Natural killer cell (primary cell): ENCODE data around the gene SCYGR1. TPM values are rescaled to one million over a fixed set of nuclear protein-coding genes. Genes with fewer than 3 reads are reported as not detected.

Experiments
- ATAC-seq, 3 donors: fragments of 150-1000 bp in 2 of 3; fragments of 200-7000 bp in 1 of 3; cut with Tn5 transposase; 1 replicate in 1 of 3; 2 replicates in 2 of 3; pipeline ENCODE4 v1.10.0; 2021; ENCODE audit warnings: mild to moderate bottlenecking in 2 of 3, moderate library complexity in 2 of 3
- DNase-seq, 2 donors: peaks; one replicate each; pipeline versions ENCODE4 v3.0.0 to v3.0.0-alpha.2; 2013 to 2021; ENCODE audit warnings: mixed read lengths in 1 of 2
- H3K27ac ChIP-seq: one replicate; pipeline ENCODE4 v1.5.1; 2013; ENCODE audit warnings: mild to moderate bottlenecking, low read length
- H3K27me3 ChIP-seq: one replicate; pipeline ENCODE4 v1.6.1; 2013; ENCODE audit warnings: low read length; ENCODE audit not compliant: control insufficient read depth, insufficient read depth
- H3K36me3 ChIP-seq: one replicate; pipeline ENCODE4 v1.6.1; 2013; ENCODE audit warnings: low read length; ENCODE audit not compliant: control insufficient read depth, insufficient read depth
- H3K4me1 ChIP-seq: one replicate; pipeline ENCODE4 v1.6.1; 2013; ENCODE audit warnings: low read length; ENCODE audit not compliant: control insufficient read depth, insufficient read depth
- H3K4me3 ChIP-seq: one replicate; pipeline ENCODE4 v1.5.1; 2013; ENCODE audit warnings: low read length
- H3K9me3 ChIP-seq: one replicate; pipeline ENCODE4 v1.6.1; 2013; ENCODE audit warnings: low read length; ENCODE audit not compliant: control insufficient read depth, insufficient read depth
- H3K27ac Mint-ChIP-seq, 2 donors: one replicate each; pipeline ENCODE4 v1.8.0; 2022; ENCODE audit warnings: mild to moderate bottlenecking in 2 of 2, mixed read lengths in 2 of 2, moderate library complexity in 1 of 2
- H3K27me3 Mint-ChIP-seq, 2 donors: one replicate each; pipeline ENCODE4 v1.8.0; 2022; ENCODE audit warnings: low read depth in 2 of 2, mixed read lengths in 2 of 2
- H3K36me3 Mint-ChIP-seq: one replicate; pipeline ENCODE4 v1.8.0; 2022; ENCODE audit warnings: mixed read lengths
- H3K4me1 Mint-ChIP-seq, 2 donors: one replicate each; pipeline ENCODE4 v1.8.0; 2022; ENCODE audit warnings: mixed read lengths in 2 of 2
- H3K4me3 Mint-ChIP-seq: one replicate; pipeline ENCODE4 v1.8.0; 2022; ENCODE audit warnings: mild to moderate bottlenecking, moderate library complexity, mixed read lengths
- H3K9me3 Mint-ChIP-seq, 2 donors: one replicate each; pipeline ENCODE4 v1.8.0; 2022; ENCODE audit warnings: mixed read lengths in 2 of 2
- WGBS: methylation state at CpG from one replicate; pipeline ENCODE4 v1.1.7; 2013; ENCODE audit warnings: missing lambda C conversion rate; ENCODE audit not compliant: insufficient coverage; 5-methylcytosine and 5-hydroxymethylcytosine counted together
- intact Hi-C: fragments of 100-400 bp; cut with micrococcal nuclease; formaldehyde crosslinking; loops from one replicate; pipeline ENCODE4 v1.14.2; 2022
- total RNA-seq, 4 donors: library from RNA; stranded (reverse); fragments of 120-200 nt in 1 of 4; gene quantifications; one replicate each; pipeline versions ENCODE4 v1.2.3 to v1.2.4, GENCODE V29; 2013 to 2022
- TF ChIP-seq, protein P1 (sequence below): fragments of 200-600 bp; IDR thresholded peaks from one replicate; pipeline ENCODE4 v1.8.0; 2022; ENCODE audit warnings: antibody characterized with exemption

Gene SCYGR1
- total RNA-seq, 3 donors from 2014 or later (not counting 1 experiment from before 2014, with no cell fraction given) = not detected

DNA sequence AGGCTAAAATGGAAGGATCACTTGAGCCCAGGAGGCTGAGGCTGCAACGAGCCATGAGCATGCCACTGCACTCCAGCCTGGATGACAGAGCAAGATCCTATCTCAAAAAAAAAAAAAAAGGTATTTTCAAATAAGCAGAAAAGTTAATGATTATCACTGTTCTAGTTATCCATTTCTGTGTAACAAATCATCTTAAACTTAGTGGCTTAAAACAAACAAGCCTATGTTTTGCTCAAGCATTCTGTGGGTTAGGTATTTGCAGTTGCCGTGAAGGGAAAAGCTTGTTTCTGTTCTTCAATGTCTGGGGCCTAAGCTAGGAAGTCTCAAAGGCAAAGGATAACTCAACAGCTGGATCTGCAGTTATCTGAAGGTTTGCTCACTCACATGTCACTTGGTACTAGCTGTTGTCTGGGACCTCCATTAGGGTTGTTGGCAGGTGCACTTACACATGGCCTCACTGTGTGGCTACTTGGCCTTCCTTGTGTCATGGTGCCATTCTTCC is 48.6 kb downstream of the SCYGR1 start:
- intact Hi-C loops = no loop called here

More for the DNA sequence above, 48.6 kb downstream of the SCYGR1 start:
- Mint-ChIP-seq H3K4me1 (peaks cover 5 to 11% of the 10 kb centered on the region in 2 donors), H3K4me3 (no peak overlapping the region), H3K36me3 (peaks cover 15% of the 10 kb centered on the region), H3K9me3 (no peaks in the 10 kb centered on the region), H3K27ac (no peak overlapping the region), H3K27me3 (no peaks in the 10 kb centered on the region)
- Histone ChIP-seq H3K9me3 (no peaks in the 10 kb centered on the region), H3K36me3 (peaks cover 47% of the 10 kb centered on the region), H3K4me1 (no peaks in the 10 kb centered on the region), H3K27ac (no peak overlapping the region), H3K4me3 (no peak overlapping the region), H3K27me3 (no peaks in the 10 kb centered on the region)
- WGBS = 80% methylated on average over 2 of the region's 2 CpGs
- no peak for ATAC-seq
- TF ChIP-seq, protein P1, sequence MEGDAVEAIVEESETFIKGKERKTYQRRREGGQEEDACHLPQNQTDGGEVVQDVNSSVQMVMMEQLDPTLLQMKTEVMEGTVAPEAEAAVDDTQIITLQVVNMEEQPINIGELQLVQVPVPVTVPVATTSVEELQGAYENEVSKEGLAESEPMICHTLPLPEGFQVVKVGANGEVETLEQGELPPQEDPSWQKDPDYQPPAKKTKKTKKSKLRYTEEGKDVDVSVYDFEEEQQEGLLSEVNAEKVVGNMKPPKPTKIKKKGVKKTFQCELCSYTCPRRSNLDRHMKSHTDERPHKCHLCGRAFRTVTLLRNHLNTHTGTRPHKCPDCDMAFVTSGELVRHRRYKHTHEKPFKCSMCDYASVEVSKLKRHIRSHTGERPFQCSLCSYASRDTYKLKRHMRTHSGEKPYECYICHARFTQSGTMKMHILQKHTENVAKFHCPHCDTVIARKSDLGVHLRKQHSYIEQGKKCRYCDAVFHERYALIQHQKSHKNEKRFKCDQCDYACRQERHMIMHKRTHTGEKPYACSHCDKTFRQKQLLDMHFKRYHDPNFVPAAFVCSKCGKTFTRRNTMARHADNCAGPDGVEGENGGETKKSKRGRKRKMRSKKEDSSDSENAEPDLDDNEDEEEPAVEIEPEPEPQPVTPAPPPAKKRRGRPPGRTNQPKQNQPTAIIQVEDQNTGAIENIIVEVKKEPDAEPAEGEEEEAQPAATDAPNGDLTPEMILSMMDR = no peak
- DNase-seq = no peak

Other genes starting within 250 kb of the SCYGR1 start
- gene COL4A4, start 223.7 kb downstream of the SCYGR1 start, total RNA-seq = 1 to 10 TPM in 1 of 3 donors, under 1 TPM in 2; 0.31 to 2.3 (median 0.88) TPM
- gene COL4A3, start 223.3 kb downstream of the SCYGR1 start, total RNA-seq = 1 to 10 TPM in 2 of 3 donors, under 1 TPM in 1; 0.45 to 1.8 (median 1.0) TPM
- gene MFF, start 62.7 kb downstream of the SCYGR1 start, total RNA-seq = 10 to 100 TPM; 57.7 to 60.8 (median 59.8) TPM
- not detected for gene TM4SF20, start 8.6 kb downstream of the SCYGR1 start, total RNA-seq
- 10 to 100 TPM; 65.0 to 71.6 (median 67.3) TPM for gene AGFG1, start 84.2 kb upstream of the SCYGR1 start, total RNA-seq
- gene SCYGR2, start 210.9 kb upstream of the SCYGR1 start, total RNA-seq = not detected
- not detected for gene SCYGR3, start 226.9 kb upstream of the SCYGR1 start, total RNA-seq
- not detected for gene SCYGR4, start 229.5 kb upstream of the SCYGR1 start, total RNA-seq